IMR-90 (cell line): ENCODE results near the gene CYP4V2.

Experiments used
- BHLHE40 ChIP-seq: fragments of 150-350 bp; IDR thresholded peaks from 2 replicates; pipeline ENCODE4 v1.6.1; 2016; ENCODE audit warnings: mild to moderate bottlenecking, low read depth, low read length
- CHD1 ChIP-seq: IDR thresholded peaks from 2 replicates; pipeline ENCODE4 v1.6.1; 2012; ENCODE audit warnings: low read depth, low read length, improper control_type of control experiment
- CTCF ChIP-seq: conservative IDR thresholded peaks from 2 replicates; pipeline ENCODE4 v1.5.1; 2012; ENCODE audit warnings: mild to moderate bottlenecking, low read depth, low read length, improper control_type of control experiment
- ELK1 ChIP-seq: fragments of 150-350 bp; IDR thresholded peaks from 2 replicates; pipeline ENCODE4 v1.6.1; 2016; ENCODE audit warnings: low read depth, mild to moderate bottlenecking, low read length, moderate library complexity, borderline replicate concordance
- MAFK ChIP-seq: IDR thresholded peaks from 2 replicates; pipeline ENCODE4 v1.6.1; 2012; ENCODE audit warnings: low read depth, low read length, improper control_type of control experiment
- MAZ ChIP-seq: IDR thresholded peaks from 2 replicates; pipeline ENCODE4 v1.6.1; 2012; ENCODE audit warnings: low read depth, mild to moderate bottlenecking, low read length, improper control_type of control experiment, moderate library complexity, borderline replicate concordance
- MXI1 ChIP-seq: IDR thresholded peaks from 2 replicates; pipeline ENCODE4 v1.6.1; 2012; ENCODE audit warnings: low read depth, mild to moderate bottlenecking, low read length, moderate library complexity, borderline replicate concordance
- NFE2L2 ChIP-seq: fragments of 150-350 bp; IDR thresholded peaks from 2 replicates; pipeline ENCODE4 v1.6.1; 2016; ENCODE audit warnings: low read depth, mild to moderate bottlenecking, low read length
- POLR2A ChIP-seq: IDR thresholded peaks from 2 replicates; pipeline ENCODE4 v1.6.1; 2012; ENCODE audit warnings: mild to moderate bottlenecking, low read depth, low read length
- RAD21 ChIP-seq: IDR thresholded peaks from 2 replicates; pipeline ENCODE4 v1.6.1; 2012; ENCODE audit warnings: low read length, improper control_type of control experiment
- RCOR1 ChIP-seq: IDR thresholded peaks from 2 replicates; pipeline ENCODE4 v1.6.1; 2012; ENCODE audit warnings: mild to moderate bottlenecking, low read length, improper control_type of control experiment; ENCODE audit not compliant: insufficient replicate concordance
- RFX5 ChIP-seq: IDR thresholded peaks from 2 replicates; pipeline ENCODE4 v1.8.0; 2012; ENCODE audit warnings: low read depth, mild to moderate bottlenecking, low read length, moderate library complexity
- SMC3 ChIP-seq: fragments of 150-350 bp; IDR thresholded peaks from 2 replicates; pipeline ENCODE4 v1.6.1; 2016; ENCODE audit warnings: low read depth, mild to moderate bottlenecking, antibody characterized with exemption, low read length, moderate library complexity
- USF2 ChIP-seq: fragments of 150-350 bp; IDR thresholded peaks from 2 replicates; pipeline ENCODE4 v1.6.1; 2017; ENCODE audit warnings: mild to moderate bottlenecking, antibody characterized with exemption, low read length, low read depth

- no peak for TF ChIP-seq CTCF
- no peak for TF ChIP-seq MXI1
- TF ChIP-seq POLR2A: no peak
- TF ChIP-seq USF2: no peak
- TF ChIP-seq RCOR1: no peak
- TF ChIP-seq RAD21: no peak
- no peak for TF ChIP-seq BHLHE40
- TF ChIP-seq NFE2L2: no peak
- TF ChIP-seq CHD1: no peak
- TF ChIP-seq RFX5: no peak
- no peak for TF ChIP-seq SMC3
- no peak for TF ChIP-seq ELK1
- TF ChIP-seq MAFK: no peak
- no peak for TF ChIP-seq MAZ
Measured at GRCh38 chr4:186255122-186255521, 63.8 kb downstream of the CYP4V2 start.
